GM12801 (cell line): ENCODE measurements around the gene UBA52.

ENCODE experiments used
- TF ChIP-seq, protein P1 (sequence below): IDR thresholded peaks from one replicate; pipeline ENCODE4 v1.5.1; 2011; ENCODE audit warnings: control low read depth; ENCODE audit not compliant: insufficient read length; ENCODE audit errors: extremely low read depth

The UBA52 gene

DNA sequence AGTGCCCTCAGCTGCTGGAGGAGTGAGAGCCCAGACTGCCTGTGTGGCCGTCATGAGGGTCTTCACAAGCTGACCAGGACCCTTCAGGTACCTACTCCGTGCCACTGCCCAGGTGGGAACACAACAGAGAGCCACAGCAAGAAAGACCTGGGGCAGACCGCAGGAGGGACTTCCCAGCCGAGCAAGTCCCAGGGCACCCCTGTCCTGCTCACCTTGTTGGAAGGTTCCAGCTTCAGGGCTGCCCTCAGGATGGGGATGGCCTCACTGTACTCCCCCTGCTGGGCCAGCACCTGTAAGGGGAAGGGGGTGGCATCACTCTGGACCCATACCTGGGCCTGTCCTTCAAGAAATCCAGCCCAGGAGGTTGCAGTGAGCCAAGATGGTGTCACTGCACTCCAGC is 38.6 kb upstream of the UBA52 start:
- TF ChIP-seq, protein P1, sequence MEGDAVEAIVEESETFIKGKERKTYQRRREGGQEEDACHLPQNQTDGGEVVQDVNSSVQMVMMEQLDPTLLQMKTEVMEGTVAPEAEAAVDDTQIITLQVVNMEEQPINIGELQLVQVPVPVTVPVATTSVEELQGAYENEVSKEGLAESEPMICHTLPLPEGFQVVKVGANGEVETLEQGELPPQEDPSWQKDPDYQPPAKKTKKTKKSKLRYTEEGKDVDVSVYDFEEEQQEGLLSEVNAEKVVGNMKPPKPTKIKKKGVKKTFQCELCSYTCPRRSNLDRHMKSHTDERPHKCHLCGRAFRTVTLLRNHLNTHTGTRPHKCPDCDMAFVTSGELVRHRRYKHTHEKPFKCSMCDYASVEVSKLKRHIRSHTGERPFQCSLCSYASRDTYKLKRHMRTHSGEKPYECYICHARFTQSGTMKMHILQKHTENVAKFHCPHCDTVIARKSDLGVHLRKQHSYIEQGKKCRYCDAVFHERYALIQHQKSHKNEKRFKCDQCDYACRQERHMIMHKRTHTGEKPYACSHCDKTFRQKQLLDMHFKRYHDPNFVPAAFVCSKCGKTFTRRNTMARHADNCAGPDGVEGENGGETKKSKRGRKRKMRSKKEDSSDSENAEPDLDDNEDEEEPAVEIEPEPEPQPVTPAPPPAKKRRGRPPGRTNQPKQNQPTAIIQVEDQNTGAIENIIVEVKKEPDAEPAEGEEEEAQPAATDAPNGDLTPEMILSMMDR, result no peak

DNA sequence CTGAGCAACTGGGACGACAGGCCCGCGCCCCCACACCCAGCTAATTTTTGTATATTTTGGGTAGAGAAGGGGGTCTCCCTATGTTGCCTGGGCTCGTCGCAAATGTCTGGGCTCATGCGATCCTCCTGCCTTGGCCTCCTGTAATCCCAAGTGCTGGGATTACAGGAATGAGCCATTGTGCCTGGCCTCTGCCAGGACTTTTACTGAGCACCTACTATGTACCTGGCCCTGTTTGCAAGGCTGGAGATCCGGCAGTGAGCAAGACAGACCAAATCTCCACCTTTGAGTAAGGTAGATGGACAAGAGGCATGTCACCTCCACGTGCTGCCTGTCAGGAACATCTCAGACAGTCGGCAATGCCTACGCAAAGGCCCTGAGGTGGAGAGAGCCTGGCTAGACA is 35.2 kb upstream of the UBA52 start:
- TF ChIP-seq, protein P1, result no peak

DNA sequence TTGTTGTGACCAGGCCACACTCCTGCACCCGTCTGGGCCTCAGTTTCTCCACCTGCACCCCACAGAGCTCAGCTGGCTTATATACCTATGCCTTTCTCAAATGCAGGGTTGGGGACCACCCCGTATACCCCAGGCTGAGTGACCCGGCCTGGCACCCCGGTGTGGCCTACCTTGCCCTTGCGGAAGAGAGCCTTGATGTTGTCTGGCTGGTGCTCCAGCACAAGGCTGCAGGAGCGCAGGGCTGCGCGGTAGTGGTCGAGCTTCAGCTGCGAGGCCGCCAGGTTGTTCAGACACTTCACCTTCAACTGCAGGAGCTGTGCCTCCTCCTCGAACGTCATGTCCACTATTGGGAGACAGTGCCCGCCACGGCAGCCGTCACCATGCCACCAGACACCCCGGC is 34.2 kb upstream of the UBA52 start:
- TF ChIP-seq, protein P1, result no peak

DNA sequence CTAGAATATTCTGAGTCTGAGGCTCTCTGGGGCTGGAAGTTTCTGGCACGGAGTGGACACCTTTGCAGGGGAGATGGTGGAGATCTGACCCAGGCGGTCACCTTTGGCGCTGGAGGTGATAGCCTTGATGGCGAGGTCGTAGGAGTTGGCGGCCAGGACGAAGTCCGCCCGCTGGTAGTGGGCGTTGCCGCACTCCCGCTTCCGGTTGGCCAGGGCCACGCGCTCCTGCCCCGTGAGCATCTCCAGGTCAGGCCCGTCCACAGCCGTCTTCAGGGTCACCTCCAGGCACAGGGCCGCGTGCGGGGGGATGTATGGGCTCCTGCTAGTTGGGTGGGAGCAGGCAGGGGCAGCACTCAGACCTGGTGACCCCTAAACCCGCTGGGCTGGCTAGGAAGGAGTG is 33.5 kb upstream of the UBA52 start:
- TF ChIP-seq, protein P1, result no peak

DNA sequence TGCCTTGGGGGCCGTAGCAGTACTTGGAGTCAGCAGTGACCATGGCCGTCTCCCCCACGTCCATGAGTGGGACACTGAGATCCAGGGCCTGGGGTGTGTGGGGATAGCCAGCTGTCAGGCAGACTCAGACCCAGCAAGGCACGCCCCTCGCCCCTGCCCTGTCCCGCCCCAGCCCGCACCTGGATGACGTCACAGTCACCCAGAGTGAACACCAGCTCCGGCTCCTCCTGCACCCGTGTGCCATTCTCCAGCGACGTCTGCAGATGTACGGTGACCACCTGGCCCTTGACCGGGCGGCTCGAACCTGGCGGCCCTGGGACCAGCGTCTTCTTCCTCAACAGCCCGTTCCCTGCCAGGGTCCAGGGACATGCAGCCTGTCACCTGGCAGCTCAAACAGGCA is 32.3 kb upstream of the UBA52 start:
- TF ChIP-seq, protein P1, result no peak

DNA sequence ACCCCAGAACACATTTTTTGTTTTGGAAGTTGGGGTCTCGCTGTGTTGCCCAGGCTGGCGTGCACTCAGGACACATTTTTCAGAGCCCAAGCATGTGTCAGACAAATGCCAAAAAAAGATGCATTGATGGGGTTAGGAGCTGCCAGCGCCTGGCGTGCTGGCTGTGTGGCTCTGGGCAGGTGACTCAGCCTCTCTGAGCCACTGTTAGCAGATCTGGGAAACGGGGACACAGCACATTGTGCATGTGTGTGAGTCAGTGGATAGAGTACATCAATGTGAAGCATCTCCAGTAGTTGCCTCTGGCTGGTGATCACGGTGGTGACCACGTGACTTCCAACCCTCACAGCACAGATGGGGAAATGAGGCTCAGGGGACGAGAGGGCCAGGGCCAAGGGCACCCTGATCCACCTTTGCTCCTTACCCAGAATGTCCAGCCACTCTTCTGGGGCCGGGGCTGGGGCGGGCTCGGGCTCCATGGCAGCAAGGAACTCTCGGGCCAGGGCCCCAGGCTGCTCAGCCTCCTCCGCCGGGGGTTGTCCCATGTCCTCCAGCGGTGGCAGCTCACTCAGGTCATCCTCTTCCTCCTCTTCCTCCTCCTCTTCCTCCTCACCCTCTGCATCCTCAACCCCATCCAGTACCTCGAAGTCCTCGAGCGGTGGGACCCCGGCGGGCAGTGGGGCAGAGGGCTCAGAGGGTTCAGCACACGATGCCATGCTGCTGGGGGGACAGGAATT is 30.2 kb upstream of the UBA52 start:
- TF ChIP-seq, protein P1, result no peak

DNA sequence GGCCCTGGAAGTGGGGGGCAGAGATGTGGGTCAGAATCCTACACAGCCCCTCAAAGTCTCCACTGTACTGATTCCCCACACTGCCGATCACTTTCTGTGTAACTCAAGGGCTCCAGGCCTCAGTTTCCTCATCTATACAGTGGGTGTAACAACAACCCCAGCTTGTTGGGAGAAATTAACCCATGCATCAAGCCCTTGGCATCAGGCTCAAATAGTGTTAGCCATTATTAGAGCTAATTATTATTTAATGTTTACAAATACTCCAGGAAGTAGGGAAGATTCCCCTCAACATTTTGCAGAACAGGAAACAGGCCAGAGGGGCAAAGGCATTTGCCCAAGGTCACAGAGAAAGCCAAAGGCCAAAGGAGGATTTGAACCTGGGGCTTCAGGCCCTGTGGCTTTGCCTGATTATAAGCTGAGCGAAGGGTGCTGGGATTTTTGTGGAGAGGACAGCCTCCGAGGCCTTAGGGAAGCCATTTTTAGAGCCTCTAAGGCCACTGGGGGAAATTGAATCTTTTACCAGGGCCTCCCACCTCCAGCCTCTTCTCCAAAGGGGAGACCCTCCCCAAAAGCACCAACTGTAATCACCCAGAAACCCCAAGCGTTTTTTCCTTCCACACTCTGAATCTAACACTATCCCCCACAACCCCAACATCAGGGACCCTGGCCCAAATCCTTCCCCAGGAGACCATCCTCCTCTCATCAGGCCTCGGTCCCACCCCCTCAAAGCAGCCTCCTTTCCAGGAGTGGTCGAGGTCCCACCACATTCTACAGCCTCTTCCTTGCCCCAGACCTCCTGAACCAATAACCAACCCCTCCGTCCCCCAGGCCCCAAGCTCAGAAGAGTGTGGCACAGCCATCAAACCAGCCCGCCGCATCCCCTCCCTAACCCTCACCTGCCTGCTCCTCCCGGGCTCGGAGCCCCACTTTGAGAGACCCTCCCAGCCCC is 29.4 kb upstream of the UBA52 start:
- TF ChIP-seq, protein P1, result no peak
